Measurements from ENCODE around the gene ZFP82.
A peak's percentile ranks its signal among the peaks of the same experiment; 100 is the strongest.

The ZFP82 gene

DNA sequence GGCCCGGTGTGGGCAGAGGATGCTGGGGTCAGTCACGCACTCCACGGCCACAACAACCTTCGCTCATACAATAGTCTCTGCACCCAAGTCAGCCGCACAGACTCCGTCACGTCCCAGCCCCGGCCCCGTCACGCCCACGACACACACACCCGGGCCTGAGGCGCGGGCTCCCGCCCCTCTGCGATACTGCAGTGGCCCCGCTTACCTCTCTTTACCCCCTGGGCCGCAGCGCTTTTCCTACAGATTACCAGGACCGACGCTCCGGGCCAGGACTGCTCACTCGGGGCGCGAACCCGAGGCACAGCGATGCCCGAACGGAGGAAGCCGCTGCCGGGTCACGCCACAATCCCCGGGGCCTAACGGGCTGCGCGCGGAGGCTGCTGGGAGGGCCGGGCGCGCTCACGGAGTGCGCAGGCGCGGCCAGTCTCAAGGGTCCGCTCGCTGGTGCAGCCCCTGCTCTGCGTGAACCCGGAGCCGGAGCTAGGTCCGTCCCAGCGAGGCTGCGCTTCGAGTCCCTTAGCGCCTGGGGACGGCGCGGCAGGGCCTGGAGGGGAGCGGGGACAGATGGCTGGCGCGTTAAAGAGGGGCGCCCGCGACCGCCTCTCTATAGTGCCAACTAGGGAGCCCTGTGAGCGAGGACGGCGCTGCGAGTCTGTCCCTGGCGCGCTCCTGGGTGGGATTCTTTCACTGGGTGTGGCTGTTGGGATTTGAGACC, at the start of gene ZFP82:
ZFP82 (minus strand) TSS at position 358 of the 715 bp plus-strand sequence. CDS start 8,855 bp downstream, outside the sequence.
- DNase-seq: peak; percentile 68

DNA sequence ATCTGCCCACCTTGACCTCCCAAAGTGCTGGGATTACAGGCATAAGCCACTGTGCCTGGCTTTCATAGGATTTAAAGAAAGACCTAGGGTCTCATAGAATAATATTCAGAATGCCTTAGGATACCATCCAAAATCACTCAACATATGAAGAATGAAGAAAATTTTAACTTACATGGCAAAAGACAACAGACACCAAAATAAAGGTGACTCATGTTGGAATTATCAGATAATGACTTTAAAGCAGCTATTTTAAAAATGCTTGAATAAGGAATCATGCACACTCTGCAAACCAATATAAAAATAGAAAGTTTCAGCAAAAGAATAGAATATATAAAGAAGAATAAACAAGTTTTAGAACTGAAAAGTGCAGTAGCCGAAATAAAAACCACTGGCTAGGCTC, 41.6 kb upstream of the ZFP82 start:
- no peak for DNase-seq

DNA sequence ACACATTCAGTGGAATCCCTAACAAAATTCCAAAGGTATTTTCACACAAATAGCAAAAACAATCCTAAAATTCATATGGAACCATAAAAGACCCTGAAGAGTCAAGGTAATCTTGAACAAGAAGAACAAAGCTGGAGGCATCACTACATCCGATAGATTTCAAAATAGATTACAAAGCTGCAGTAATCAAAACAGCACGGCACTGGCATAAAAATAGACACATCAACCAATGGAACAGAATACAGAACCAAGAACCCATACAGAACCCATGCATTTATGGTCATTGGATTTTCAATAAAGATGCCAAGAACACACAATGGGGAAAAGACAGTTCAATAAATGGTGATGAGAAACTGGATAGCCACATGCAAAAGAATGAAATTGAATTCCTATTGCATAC, 38.4 kb upstream of the ZFP82 start:
- no peak for DNase-seq

DNA sequence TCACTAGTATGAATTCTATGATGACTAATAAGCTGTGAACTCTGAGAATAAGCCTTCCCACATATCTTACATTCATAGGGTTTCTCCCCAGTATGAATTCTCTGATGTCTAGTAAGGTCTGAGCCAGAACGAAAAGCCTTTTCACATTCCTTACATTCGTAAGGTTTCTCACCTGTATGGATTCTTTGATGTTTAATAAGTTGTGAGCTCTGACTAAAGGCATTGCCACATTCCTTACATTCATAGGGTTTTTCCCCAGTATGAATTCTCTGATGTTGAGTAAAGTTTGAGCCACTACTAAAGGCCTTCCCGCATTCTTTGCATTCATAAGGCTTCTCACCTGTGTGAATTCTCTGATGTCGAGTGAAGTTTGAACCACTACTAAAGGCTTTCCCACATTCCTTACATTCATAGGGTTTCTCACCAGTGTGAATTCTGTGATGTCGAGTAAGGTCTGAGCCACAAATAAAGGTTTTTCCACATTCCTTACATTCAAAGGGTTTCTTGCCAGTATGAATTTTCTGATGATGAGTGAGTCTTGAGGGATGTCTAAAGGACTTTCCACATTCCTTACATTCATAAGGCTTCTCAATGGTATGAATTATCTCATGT, 30.7 kb upstream of the ZFP82 start:
- DNase-seq: no peak

DNA sequence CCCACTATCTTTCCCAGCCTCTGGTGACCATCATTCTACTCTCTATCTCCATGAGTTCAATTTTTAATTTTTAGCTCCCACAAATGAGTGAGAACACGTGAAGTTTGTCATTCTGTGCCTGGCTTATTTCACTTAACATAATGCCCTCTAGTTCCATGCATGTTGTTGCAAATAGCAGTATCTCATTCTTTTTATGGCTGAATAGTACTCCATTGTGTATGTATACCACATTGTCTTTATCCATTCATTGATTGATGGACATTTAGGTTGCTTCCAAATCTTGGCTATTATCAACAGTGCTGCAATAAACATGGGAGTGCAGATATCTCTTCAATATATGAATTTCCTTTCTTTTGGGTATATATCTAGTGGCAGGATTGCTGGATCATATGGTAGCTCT, 22.9 kb upstream of the ZFP82 start:
- DNase-seq: no peak

DNA sequence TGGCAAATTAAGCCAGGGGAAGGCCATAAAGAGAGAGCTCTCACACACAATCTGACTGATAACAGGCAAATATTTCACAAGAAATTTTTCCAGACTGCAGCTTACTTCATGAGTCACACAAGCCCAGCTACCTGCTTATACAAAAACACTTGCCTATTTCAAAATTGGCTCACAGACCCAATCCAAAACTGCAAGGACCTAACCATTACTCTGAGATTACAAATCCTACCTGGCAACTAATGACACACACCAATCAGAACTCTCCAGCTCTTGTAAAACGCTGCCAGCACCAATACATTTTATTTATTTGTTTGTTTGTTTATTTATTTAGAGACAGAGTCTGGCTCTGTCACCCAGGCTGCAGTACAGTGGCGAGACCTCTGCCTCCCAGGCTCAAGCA, 18.1 kb upstream of the ZFP82 start:
- DNase-seq: no peak

DNA sequence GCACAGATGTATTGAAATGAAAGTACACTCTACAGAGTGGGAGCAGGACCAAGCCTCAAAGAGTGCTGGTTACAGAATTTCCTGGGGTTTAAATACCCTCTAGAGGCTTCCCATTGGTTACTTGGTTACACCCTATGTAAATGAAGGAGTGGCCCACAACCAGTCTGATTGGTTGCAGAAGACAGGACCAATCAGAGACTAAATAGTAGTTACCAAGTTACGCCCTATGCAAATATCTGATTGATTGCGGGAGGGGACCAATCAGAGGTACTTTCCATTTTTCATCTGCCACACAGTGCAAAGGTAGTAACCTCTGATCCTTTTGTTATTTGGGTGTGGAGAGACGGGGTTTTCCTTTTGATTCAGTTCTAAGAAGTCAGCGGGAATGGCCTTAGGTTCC, 5.5 kb upstream of the ZFP82 start:
- DNase-seq: no peak

DNA sequence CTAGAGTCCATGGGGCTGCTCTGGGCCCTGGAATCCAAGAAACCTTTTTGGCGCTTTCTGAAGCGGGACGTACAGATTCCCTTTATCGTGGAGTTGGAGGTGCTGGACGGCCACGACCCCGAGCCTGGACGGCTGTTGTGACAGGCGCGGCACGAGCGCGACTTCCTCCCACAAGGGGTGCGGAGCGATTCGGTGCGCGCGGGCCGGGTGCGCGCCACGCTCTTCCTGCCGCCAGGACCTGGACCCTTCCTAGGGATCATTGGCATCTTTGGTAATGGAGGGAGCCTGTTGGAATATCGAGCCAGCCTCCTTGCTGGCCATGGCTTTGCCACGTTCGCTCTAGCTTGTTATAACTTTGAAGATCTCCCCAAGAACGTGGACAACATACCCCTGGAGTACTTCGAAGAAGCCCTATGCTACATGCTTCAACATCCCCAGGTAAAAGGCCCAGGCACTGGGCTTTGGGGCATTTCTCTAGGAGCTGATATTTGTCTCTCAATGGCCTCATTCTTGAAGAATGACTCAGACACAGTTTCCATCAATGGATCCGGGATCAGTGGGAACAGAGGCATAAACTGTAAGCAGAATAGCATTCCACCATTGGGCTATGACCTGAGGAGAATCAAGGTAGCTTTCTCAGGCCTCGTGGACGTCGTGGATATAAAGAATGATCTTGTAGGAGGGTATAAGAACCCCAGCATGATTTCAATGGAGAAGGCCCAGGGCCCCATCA, 3.5 kb upstream of the ZFP82 start:
- no peak for DNase-seq

DNA sequence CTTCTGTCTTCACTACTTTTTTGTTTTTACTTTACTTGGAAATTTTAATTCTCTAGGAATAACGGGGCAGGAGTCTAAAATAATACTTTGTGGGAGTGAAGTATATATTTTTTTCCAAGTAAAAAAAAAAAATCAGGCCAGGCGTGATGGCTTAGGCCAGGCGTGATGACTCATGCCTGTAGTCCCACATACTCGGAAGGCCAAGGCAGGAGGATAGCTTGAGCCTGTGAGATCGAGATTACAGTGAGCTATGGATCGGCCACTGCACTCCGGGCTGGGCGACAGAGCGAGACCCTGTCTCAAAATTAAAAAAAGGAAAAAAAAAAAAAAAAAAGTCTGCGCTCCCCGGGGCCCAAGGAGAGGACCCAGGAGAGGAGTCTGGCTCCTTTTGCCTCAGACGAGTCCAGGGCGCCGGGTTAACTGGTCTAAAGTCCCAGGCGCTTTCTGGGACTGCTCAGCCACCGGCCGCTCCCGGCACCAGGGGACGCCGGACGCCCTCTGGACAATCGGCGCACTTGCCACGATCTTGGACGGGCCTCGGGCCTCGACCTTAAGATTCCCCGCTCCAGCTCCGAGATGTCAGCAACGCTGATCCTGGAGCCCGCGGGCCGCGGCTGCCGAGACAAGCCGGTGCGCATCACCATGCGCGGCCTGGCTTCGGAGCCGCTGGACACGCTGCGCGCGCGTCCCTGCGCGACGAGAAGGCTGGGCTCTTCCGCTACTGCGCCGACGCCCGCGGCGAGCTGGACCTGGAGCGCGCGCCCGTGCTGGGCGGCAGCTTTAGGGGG, 2.7 kb upstream of the ZFP82 start:
- DNase-seq: no peak

DNA sequence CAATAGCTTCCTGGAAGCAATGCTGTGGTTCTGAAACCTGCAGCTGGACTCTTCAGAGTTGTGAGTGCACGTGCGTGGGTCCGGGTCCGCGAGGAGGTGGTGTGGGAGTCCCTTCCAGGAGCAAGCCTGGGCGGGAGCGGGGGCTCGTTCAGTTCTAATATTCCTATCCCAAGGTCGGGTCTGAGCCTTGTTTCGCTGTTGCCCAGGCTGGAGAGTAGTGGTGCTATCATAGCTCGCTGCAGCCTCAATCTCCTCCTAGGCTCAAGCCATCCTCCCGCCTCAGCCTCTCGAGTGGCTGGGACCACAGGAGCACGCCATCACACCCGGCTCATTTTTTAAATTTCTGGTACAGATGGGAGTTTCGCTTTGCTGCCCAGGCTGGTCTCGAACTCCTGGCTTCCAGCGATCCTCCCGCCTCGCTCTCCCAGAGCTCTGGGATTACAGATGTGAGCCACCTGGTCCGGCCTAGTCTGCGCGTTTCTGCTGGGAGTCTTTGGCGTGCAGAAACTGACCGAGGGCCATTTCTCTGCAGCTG, 625 bp downstream of the ZFP82 start:
- no peak for DNase-seq

DNA sequence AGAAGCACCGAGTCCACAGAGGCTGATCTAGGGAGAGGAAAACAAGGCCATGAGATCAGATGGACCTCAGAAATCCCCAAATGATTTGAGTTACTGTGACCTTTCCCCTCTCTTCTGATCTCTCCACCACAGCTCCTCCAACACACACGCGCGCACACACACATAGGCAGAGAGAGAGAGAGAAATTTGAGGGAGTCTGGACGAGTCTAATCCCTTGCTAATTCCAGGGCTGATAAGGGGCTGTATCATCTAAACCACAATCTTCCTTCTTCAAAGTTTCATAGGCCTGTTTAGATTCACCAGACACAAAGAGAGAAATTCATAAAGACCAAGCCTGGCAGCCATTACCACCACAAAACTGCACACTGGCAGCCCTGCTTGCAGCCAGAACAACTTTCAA, 8.6 kb downstream of the ZFP82 start:
- DNase-seq: no peak

DNA sequence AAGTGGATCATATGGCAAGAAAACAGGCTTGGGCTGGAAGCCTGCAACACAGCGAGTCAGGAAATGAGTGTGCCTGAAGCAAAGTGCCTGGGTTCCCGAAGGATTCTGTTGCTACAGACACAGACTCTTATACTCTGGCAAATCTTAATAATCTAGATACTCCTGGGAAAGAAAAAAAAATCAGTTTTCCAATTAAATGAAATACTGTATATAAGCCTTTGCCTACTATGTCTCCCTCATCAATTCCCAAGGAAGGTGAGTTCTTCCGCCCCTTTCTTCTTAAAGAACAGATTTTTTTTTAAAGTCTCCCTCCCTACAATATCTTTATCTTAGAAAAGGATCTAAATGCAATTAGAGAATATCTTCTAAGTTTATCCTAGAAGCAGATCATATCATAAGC, 10.3 kb downstream of the ZFP82 start:
- no peak for DNase-seq

DNA sequence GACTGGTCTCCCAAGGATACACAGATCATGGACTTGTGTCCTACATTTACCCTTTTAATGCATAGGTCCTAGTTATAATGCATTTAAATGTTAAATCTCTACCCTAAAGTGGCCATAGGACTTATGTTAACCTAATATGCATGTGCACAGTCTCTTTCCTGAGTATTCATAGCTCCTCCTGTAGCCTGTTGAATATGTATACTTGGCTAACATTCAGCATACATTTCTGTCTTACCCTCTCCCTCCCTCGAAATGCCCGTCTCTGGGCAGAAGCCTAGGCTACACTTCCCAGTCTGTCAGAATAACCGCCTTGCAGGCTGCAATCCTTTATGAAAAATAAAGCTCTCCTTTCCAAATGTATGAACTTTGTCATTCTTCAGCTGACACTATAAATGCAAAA, 13.9 kb downstream of the ZFP82 start:
- no peak for DNase-seq

DNA sequence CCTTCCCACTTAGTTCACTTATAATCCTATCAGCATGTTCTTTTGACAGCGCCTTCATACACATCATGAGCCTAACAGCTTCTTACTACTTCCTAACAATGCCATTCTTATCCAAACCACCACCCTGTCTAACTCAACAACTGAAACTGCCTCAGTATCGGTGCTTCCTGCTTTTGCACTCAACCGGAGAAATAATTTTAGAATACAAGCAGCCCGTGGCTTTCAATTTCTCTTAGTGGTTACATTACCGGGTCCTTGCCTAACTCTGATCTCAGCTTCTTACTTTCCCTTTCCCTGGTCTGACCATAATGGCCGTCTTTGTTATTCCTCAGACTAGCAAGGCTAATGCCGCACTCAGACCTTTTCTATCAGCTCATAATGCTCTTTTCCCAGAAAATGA, 17.0 kb downstream of the ZFP82 start:
- DNase-seq: no peak

DNA sequence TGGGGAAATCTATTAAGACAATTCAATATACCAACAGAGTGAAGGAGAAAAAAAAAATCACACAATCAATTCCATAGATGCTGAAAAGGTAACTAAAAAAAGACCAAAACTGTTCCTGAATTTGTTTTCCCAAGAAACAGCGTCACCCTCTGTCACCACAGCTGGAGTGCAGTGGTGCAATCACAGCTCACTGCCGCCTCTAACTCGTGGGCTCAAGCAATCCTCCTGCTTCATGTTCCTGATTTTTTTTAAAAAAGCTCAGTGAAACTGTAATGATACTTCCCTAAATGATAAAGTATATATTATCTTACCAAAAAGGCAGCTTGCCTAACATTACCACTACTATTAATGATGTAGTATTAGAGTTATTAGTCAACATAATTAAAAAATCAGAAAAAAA, 19.9 kb downstream of the ZFP82 start:
- no peak for DNase-seq

DNA sequence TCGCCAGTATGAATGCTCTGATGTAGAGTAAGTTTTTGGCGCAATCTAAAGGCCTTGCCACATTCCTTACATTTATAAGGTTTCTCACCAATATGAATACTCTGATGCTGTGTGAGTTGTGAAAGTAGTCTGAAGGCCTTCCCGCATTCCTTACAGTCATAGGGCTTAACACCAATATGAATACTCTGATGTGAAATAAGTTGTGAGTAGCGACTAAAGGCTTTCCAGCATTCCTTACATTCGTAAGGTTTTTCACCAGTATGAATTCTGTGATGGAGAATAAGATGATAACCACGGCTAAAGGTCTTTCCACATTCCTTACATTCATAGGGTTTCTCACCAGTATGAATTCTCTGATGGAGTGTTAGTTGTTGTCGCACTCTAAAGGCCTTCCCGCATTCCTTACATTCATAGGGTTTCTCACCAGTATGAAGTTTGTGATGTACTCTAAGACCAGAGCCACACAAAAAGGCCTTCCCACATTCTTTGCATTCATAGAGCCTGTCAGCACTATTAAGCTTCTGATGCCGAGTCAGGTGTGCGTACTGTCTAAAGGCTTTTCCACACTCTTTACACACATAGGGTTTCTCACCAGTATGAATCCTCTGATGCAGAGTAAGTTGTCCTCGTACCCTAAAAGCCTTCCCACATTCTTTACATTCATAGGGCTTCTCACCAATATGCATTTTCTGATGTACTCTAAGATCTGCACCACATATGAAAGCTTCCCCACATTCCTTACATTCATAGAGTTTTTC, 25.3 kb downstream of the ZFP82 start:
- no peak for DNase-seq

DNA sequence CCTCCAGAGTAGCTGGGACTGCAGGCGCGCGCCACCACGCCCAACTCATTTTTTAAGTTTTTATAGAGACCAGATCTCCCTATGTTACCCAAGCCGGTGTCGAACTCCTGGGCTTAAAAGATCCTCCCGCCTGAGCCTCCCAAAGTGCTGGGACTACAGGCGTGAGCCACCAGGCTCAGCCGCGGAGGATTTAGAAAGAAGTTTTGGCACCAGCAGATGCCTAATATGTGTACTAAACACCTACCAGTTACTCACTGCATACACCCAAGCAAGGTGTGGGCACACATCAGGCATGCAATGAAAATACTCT, 39.0 kb downstream of the ZFP82 start:
- no peak for DNase-seq

DNA sequence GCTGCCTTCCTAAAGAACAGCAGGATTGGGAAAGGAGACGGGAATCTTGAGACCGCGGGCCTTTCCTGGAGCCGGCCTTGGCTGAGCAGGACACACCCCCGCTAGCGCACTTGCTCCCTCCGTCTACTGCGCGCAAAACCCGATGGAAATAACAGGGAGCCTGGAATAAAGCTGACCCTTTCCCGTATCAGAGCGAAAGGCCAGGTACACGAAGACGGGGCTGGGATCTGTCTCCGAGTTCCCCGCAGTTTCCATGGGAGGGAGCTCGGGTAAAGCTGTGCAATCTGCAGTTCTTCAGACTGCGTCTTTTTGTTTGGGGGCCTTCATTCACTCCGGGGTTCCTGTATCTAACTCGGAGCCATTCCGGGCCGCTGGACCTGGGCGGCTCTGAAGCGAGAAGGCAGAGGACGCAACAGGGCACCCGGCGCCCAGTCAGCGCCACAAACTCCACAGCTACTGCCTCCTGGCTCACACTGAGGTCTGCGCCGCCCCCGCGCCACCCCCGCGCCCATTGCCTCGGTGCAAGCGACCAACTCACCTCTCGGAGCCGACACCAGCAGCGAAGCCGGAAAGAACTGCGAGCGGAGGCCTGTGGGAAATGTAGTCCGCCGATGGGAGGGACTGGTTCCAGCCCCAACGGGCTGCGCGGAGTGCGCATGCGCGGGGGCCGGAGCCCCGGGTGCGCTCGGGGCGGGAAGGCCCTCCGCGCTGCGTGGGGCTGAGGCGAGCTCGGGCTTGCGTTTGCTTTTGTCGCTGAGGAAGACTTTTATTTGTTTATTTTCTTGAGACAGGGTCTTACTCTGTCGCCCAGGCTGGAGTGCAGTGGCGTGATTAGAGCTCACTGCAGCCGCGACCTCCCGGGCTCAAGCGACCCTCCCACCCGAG, 39.6 kb downstream of the ZFP82 start, which contains the start of gene ZFP14:
ZFP14 (minus strand) TSS at position 577 of the 885 bp plus-strand sequence. CDS start 11,309 bp downstream, outside the sequence.
- DNase-seq: peak; percentile 90

DNA sequence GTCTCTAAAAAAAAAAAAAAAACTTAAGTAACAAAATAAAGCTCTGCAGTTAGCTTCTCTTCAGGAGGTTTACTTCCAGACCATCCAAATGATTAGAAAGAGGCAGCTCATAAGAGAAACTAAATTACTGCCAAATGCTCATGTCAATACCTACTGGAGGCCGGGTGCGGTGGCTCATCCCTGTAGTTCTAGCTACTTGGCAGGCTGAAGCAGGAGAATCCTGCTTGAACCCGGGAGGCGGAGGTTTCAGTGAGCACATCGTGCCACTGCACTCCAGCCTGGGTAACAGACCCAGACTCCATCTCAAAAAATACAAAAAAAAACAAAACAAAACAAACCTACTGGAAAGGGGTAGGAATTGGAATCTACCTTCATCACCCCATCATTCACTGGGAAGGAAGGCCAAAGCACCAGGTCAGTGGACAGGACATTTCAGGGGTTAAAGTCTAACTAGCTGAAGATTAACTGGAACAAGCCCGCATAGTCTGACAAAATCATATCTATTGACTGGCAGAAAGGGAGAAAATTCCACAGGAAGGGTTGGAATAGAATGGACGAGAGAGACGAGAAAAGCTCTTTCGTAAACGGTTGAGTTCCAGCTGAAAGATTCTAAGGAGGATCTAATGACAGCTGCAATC, 40.8 kb downstream of the ZFP82 start:
- no peak for DNase-seq

DNA sequence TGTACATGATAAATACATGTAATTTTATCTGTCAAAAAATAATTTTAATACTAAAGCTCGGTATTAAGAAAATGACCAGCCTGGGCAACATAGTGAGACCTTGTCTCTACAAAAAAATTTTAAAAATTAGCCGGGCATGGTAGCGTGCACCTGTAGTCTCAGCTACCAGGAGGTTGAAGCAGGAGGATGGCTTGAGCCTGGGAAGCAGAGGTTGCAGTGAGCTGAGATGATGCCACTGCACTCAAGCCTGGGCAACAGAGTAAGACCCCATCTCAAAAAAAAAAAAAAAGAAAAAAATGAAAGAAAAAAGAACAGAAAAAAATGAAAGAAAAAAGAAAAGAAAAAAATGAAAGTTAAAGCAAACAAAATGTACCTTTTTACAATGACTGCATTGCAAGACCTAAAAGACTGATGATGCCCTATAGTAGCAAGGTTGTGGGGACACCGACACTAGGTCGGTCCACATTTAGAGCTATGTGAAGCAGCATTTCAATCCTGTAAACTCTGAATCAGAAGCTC, 44.7 kb downstream of the ZFP82 start:
- DNase-seq: no peak

DNA sequence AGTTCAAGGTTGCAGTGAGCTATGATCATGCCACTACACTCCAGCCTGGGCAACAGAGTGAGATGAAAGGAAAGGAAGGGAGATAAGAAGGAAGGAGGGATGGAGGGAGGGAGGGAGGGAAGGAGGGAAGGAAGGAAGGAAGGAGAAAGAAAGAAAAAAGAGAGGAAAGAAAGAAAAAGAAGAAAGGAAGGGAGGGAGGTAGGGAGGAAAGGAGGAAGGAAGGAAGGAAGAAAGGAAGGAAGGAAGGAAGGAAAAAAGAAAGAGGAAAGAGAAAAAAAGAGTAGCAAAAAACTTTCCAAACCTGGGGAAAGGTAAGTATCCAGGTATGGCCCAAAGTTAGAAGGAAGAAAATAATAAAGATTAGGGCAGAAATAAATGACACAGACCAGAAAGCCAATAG, 46.6 kb downstream of the ZFP82 start:
- DNase-seq: no peak
